A549 (cell line): Measurements from ENCODE around the gene EHD2. TPM values are rescaled to one million over a fixed set of nuclear protein-coding genes. Genes with fewer than 3 reads are reported as not detected.
A peak's percentile ranks its signal among the peaks of the same experiment; 100 is the strongest.

ENCODE experiments used
- ATAC-seq, 2 experiments: fragments of 200-7000 bp in 1 of 2; fragments of >200 bp in 1 of 2; cut with Nextera tagmentation in 1 of 2; cut with Tn5 transposase in 1 of 2; 3 replicates each; pipeline versions ENCODE4 v1.8.0 to v1.9.1; 2018 to 2020; ENCODE audit warnings: mild to moderate bottlenecking in 1 of 2, moderate library complexity in 1 of 2
- CTCF ChIA-PET: fragments of 300-600 bp; sonication (Branson Sonifier 250); formaldehyde crosslinking; extraction: SDS; loops from one replicate; lab custom pipeline; 2021; ENCODE audit warnings: antibody characterized with exemption, inconsistent platforms; lab: Yijun Ruan, JAX
- POLR2A ChIA-PET: fragments of 350-600 bp; formaldehyde crosslinking; extraction: SDS; loops from one replicate; lab custom pipeline; 2021; ENCODE audit warnings: antibody characterized with exemption, inconsistent platforms; lab: Yijun Ruan, JAX
- DNase-seq, 2 experiments: peaks; one replicate each; pipeline versions ENCODE4 v3.0.0 to v3.0.0-alpha.2; 2011 to 2016; ENCODE audit warnings: low read depth in 1 of 2, low spot score in 1 of 2
- FAIRE-seq: peaks from 2 replicates; lab custom pipeline; 2011; peaks lifted over from hg19 to GRCh38; lab: Jason Lieb, UNC
- H3K27ac ChIP-seq, 2 experiments: fragments of >200 bp; sonication (Bioruptor Twin); formaldehyde crosslinking; 3 replicates each; pipeline ENCODE4 v1.5.1; 2016 to 2017
- H3K4me1 ChIP-seq: fragments of >200 bp; sonication (Bioruptor Twin); formaldehyde crosslinking; 3 replicates; pipeline ENCODE4 v1.6.1; 2016
- H3K4me2 ChIP-seq: fragments of >200 bp; sonication (Bioruptor Twin); formaldehyde crosslinking; 3 replicates; pipeline ENCODE4 v1.6.1; 2016
- H3K4me3 ChIP-seq: fragments of >200 bp; sonication (Bioruptor Twin); formaldehyde crosslinking; 3 replicates; pipeline ENCODE4 v1.5.1; 2016
- H3K9me3 ChIP-seq: fragments of >200 bp; sonication (Bioruptor Twin); formaldehyde crosslinking; 3 replicates; pipeline ENCODE4 v1.6.1; 2016
- CBX2 ChIP-seq: fragments of 200-600 bp; sonication (generic); IDR thresholded peaks from 2 replicates; pipeline ENCODE4 v1.6.1; 2016; ENCODE audit warnings: low read depth, mild to moderate bottlenecking, borderline replicate concordance
- CEBPB ChIP-seq, 2 experiments: fragments of >200 bp in 1 of 2; sonication (Bioruptor Twin) in 1 of 2; formaldehyde crosslinking in 1 of 2; IDR thresholded peaks; 2 replicates each; pipeline ENCODE4 v1.6.1; 2012 to 2016
- CHD4 ChIP-seq: fragments of 200-600 bp; sonication (generic); IDR thresholded peaks from 2 replicates; pipeline ENCODE4 v1.6.1; 2016; ENCODE audit warnings: antibody characterized with exemption, mild to moderate bottlenecking, borderline replicate concordance
- EHF ChIP-seq: fragments of 250-450 bp; sonication (Bioruptor Pico); IDR thresholded peaks from 2 replicates; pipeline ENCODE4 v1.5.0; 2020; ENCODE audit warnings: mild to moderate bottlenecking
- EHMT2 ChIP-seq: fragments of 200-600 bp; sonication (generic); IDR thresholded peaks from 2 replicates; pipeline ENCODE4 v1.6.1; 2016; ENCODE audit warnings: antibody characterized with exemption, low read depth, mild to moderate bottlenecking, moderate library complexity
- EP300 ChIP-seq, 2 experiments: fragments of >200 bp; sonication (Bioruptor Twin); formaldehyde crosslinking; IDR thresholded peaks; 2 replicates in 1 of 2; 3 replicates in 1 of 2; pipeline ENCODE4 v1.6.1; 2016 to 2017
- ESRRA ChIP-seq: fragments of 150-350 bp; IDR thresholded peaks from 2 replicates; pipeline ENCODE4 v1.6.1; 2014; ENCODE audit warnings: mild to moderate bottlenecking, low read length, borderline replicate concordance
- FOSL2 ChIP-seq, 2 experiments: fragments of 450-650 bp in 1 of 2; fragments of >200 bp in 1 of 2; sonication (Bioruptor Twin) in 1 of 2; formaldehyde crosslinking; IDR thresholded peaks; 2 replicates each; pipeline versions ENCODE4 v1.5.0 to v1.6.1; 2016 to 2020; ENCODE audit warnings: mild to moderate bottlenecking in 1 of 2, moderate library complexity in 1 of 2
- GATA3 ChIP-seq: IDR thresholded peaks from 2 replicates; pipeline ENCODE4 v1.6.1; 2012; ENCODE audit warnings: borderline replicate concordance
- HOXA7 ChIP-seq: fragments of 250-450 bp; sonication (Bioruptor Pico); IDR thresholded peaks from 2 replicates; pipeline ENCODE4 v1.5.0; 2020; ENCODE audit warnings: mild to moderate bottlenecking, moderate library complexity
- JUNB ChIP-seq: fragments of >200 bp; sonication (Bioruptor Twin); formaldehyde crosslinking; IDR thresholded peaks from 2 replicates; pipeline ENCODE4 v1.6.1; 2016
- NFE2L2 ChIP-seq: fragments of 150-350 bp; conservative IDR thresholded peaks from 2 replicates; pipeline ENCODE4 v1.6.1; 2014; ENCODE audit warnings: low read length
- PHF8 ChIP-seq: fragments of 200-600 bp; sonication (generic); IDR thresholded peaks from 2 replicates; pipeline ENCODE4 v1.6.1; 2016; ENCODE audit warnings: low read depth, mild to moderate bottlenecking, antibody characterized with exemption, moderate library complexity, borderline replicate concordance
- RCOR1 ChIP-seq: fragments of 150-350 bp; IDR thresholded peaks from 2 replicates; pipeline ENCODE4 v1.6.1; 2014; ENCODE audit warnings: antibody characterized with exemption, low read length, low read depth
- TP53 ChIP-seq: fragments of 250-450 bp; sonication (Bioruptor Pico); IDR thresholded peaks from 2 replicates; pipeline ENCODE4 v1.5.0; 2021; ENCODE audit warnings: mild to moderate bottlenecking, moderate library complexity
- ZFP36 ChIP-seq: fragments of 450-650 bp; IDR thresholded peaks from 2 replicates; pipeline ENCODE4 v1.6.1; 2014; ENCODE audit warnings: borderline replicate concordance; ENCODE audit not compliant: partially characterized antibody
- WGBS: methylation state at CpG from one replicate; pipeline ENCODE4 v1.1.6; 2017; ENCODE audit errors: missing lambda C conversion rate; 5-methylcytosine and 5-hydroxymethylcytosine counted together
- polyA plus RNA-seq, 4 experiments: library from polyadenylated mRNA; depleted of rRNA in 3 of 4; stranded (reverse); fragments of >200 nt; fragmentation: RNase III in 1 of 4; extraction: RNeasy Plus Mini Kit Qiagen cat#74134 plus additional on column Dnase treatment in 1 of 4; gene quantifications; 2 replicates in 3 of 4; 3 replicates in 1 of 4; pipeline ENCODE4 v1.2.3, GENCODE V29; 2011 to 2017
- TF ChIP-seq, protein P1 (sequence below): fragments of >200 bp; sonication (Bioruptor Twin); formaldehyde crosslinking; IDR thresholded peaks from 3 replicates; pipeline ENCODE4 v1.5.1; 2016
- TF ChIP-seq, protein P2 (sequence below): fragments of 200-600 bp; sonication (generic); IDR thresholded peaks from 2 replicates; pipeline ENCODE4 v1.6.1; 2016; ENCODE audit warnings: antibody characterized with exemption, mild to moderate bottlenecking, moderate library complexity
- TF ChIP-seq, protein P3 (sequence below): fragments of >200 bp; sonication (Bioruptor Twin); formaldehyde crosslinking; IDR thresholded peaks from 2 replicates; pipeline ENCODE4 v1.6.1; 2016
- TF ChIP-seq, protein P4 (sequence below): fragments of 250-450 bp; sonication (Bioruptor Pico); IDR thresholded peaks from 2 replicates; pipeline ENCODE4 v1.5.0; 2021; ENCODE audit warnings: mild to moderate bottlenecking, moderate library complexity, borderline replicate concordance
- TF ChIP-seq, protein P5 (sequence below): fragments of 150-350 bp; IDR thresholded peaks from 2 replicates; pipeline ENCODE4 v1.6.1; 2014; ENCODE audit warnings: low read depth, mild to moderate bottlenecking, low read length

Gene EHD2
- polyA plus RNA-seq, 2 of the 4 experiments (the other 2 are of a cell fraction) = 32.3 to 105 TPM

DNA sequence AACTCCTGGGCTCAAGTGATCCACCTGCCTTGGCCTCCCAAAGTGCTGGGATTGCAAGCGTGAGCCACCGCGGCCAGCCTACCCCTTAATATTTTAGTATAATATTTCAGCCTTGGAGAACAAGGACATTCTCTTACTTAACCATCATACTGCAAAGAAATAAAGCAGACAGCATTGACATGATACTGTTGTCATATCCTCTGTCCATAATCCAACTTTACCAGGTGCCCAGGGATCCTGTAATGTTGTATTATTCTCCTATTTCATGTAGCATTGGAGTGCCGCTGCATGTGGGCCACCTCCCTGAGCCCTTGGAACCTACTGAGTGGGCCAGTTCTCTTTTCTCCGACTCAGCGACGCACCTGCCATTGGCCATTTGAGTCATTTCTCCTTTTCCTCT, 21.4 kb upstream of the EHD2 start:
- ATAC-seq = no peak
- POLR2A ChIA-PET = no interaction called here
- Histone ChIP-seq H3K4me1 (no peaks in the 10 kb centered on the region), H3K4me2 (no peak overlapping the region), H3K4me3 (no peak overlapping the region), H3K27ac (no peak overlapping the region), H3K9me3 (no peaks in the 10 kb centered on the region)
- 54% methylated on average over 7 of the region's 7 CpGs for WGBS
- no peak for DNase-seq
- no peak for FAIRE-seq
- CTCF ChIA-PET = interaction anchor here (2.9 kb wide), 1 partner anchor 256 kb away, joined by 21 read pairs; no protein-coding TSS in a partner anchor
- no peak for TF ChIP-seq RCOR1
- TF ChIP-seq NFE2L2 = no peak
- no peak for TF ChIP-seq TP53 (CRISPR knock-in tag)
- TF ChIP-seq EHMT2 = no peak
- TF ChIP-seq, protein P1, sequence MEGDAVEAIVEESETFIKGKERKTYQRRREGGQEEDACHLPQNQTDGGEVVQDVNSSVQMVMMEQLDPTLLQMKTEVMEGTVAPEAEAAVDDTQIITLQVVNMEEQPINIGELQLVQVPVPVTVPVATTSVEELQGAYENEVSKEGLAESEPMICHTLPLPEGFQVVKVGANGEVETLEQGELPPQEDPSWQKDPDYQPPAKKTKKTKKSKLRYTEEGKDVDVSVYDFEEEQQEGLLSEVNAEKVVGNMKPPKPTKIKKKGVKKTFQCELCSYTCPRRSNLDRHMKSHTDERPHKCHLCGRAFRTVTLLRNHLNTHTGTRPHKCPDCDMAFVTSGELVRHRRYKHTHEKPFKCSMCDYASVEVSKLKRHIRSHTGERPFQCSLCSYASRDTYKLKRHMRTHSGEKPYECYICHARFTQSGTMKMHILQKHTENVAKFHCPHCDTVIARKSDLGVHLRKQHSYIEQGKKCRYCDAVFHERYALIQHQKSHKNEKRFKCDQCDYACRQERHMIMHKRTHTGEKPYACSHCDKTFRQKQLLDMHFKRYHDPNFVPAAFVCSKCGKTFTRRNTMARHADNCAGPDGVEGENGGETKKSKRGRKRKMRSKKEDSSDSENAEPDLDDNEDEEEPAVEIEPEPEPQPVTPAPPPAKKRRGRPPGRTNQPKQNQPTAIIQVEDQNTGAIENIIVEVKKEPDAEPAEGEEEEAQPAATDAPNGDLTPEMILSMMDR = no peak

- Histone ChIP-seq H3K4me2 (no peak overlapping the region), H3K9me3 (no peaks in the 10 kb centered on the region), H3K4me3 (no peak overlapping the region), H3K27ac (no peak overlapping the region), H3K4me1 (peaks cover 4% of the 10 kb centered on the region)
- TF ChIP-seq PHF8 = no peak
- no peak for TF ChIP-seq NFE2L2
- TF ChIP-seq ESRRA = no peak
- TF ChIP-seq GATA3 = no peak
- no peak for TF ChIP-seq CEBPB (IDR thresholded peaks at IDR 0.05)
- no peak for TF ChIP-seq CBX2
- TF ChIP-seq HOXA7 (CRISPR knock-in tag) = no peak
- FAIRE-seq (no peak), ATAC-seq (peak in 1 of 2 experiments; percentile 6; a peak in 1 of 6 replicates), DNase-seq (no peak)
- 89% methylated on average over 14 of the region's 17 CpGs for WGBS
- POLR2A ChIA-PET = no interaction called here
- CTCF ChIA-PET = interaction anchor here (0.5 to 2.9 kb wide), 7 partner anchors 15 to 390 kb away, joined by 3 to 21 read pairs (median 4); partner anchors contain the start of gene NAPA
These were observed 19.7 kb upstream of the EHD2 start for GRCh38 chr19:47693489-47693888.

- CTCF ChIA-PET = interaction anchor here (0.6 to 2.9 kb wide), 4 partner anchors 19 to 390 kb away, joined by 3 to 21 read pairs (median 4); partner anchors contain the start of gene NAPA
These were observed 19.3 kb upstream of the EHD2 start for GRCh38 chr19:47693903-47694302.

More at GRCh38 chr19:47693903-47694302, 19.3 kb upstream of the EHD2 start:
- H3K4me1 ChIP-seq = peaks cover 4% of the 10 kb centered on the region
- no peak overlapping the region for H3K4me2 ChIP-seq
- no peak for ATAC-seq
- H3K27ac ChIP-seq = no peak overlapping the region
- no peaks in the 10 kb centered on the region for H3K9me3 ChIP-seq
- DNase-seq = no peak
- no peak for FAIRE-seq
- no peak overlapping the region for H3K4me3 ChIP-seq
- TF ChIP-seq, protein P2, sequence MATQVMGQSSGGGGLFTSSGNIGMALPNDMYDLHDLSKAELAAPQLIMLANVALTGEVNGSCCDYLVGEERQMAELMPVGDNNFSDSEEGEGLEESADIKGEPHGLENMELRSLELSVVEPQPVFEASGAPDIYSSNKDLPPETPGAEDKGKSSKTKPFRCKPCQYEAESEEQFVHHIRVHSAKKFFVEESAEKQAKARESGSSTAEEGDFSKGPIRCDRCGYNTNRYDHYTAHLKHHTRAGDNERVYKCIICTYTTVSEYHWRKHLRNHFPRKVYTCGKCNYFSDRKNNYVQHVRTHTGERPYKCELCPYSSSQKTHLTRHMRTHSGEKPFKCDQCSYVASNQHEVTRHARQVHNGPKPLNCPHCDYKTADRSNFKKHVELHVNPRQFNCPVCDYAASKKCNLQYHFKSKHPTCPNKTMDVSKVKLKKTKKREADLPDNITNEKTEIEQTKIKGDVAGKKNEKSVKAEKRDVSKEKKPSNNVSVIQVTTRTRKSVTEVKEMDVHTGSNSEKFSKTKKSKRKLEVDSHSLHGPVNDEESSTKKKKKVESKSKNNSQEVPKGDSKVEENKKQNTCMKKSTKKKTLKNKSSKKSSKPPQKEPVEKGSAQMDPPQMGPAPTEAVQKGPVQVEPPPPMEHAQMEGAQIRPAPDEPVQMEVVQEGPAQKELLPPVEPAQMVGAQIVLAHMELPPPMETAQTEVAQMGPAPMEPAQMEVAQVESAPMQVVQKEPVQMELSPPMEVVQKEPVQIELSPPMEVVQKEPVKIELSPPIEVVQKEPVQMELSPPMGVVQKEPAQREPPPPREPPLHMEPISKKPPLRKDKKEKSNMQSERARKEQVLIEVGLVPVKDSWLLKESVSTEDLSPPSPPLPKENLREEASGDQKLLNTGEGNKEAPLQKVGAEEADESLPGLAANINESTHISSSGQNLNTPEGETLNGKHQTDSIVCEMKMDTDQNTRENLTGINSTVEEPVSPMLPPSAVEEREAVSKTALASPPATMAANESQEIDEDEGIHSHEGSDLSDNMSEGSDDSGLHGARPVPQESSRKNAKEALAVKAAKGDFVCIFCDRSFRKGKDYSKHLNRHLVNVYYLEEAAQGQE = no peak
- TF ChIP-seq CHD4 (no peak), EHF (CRISPR knock-in tag) (no peak), JUNB (no peak), ZFP36 (no peak), GATA3 (no peak), EP300 (IDR thresholded peaks at IDR 0.05) (no peak), FOSL2 (IDR thresholded peaks at IDR 0.05) (no peak), FOSL2 (CRISPR knock-in tag; IDR thresholded peaks at IDR 0.05) (no peak), ESRRA (no peak)
- TF ChIP-seq, protein P3, sequence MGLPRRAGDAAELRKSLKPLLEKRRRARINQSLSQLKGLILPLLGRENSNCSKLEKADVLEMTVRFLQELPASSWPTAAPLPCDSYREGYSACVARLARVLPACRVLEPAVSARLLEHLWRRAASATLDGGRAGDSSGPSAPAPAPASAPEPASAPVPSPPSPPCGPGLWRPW = no peak
- TF ChIP-seq, protein P4, sequence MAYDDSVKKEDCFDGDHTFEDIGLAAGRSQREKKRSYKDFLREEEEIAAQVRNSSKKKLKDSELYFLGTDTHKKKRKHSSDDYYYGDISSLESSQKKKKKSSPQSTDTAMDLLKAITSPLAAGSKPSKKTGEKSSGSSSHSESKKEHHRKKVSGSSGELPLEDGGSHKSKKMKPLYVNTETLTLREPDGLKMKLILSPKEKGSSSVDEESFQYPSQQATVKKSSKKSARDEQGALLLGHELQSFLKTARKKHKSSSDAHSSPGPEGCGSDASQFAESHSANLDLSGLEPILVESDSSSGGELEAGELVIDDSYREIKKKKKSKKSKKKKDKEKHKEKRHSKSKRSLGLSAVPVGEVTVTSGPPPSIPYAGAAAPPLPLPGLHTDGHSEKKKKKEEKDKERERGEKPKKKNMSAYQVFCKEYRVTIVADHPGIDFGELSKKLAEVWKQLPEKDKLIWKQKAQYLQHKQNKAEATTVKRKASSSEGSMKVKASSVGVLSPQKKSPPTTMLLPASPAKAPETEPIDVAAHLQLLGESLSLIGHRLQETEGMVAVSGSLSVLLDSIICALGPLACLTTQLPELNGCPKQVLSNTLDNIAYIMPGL (CRISPR knock-in tag) = no peak
- TF ChIP-seq, protein P5, sequence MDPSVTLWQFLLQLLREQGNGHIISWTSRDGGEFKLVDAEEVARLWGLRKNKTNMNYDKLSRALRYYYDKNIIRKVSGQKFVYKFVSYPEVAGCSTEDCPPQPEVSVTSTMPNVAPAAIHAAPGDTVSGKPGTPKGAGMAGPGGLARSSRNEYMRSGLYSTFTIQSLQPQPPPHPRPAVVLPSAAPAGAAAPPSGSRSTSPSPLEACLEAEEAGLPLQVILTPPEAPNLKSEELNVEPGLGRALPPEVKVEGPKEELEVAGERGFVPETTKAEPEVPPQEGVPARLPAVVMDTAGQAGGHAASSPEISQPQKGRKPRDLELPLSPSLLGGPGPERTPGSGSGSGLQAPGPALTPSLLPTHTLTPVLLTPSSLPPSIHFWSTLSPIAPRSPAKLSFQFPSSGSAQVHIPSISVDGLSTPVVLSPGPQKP = no peak
- TF ChIP-seq, all 56 proteins: peak for 0
- 86% methylated on average over 10 of the region's 14 CpGs for WGBS
- POLR2A ChIA-PET = interaction anchor here (0.6 kb wide), 1 partner anchor 94 kb away, joined by 3 read pairs; no protein-coding TSS in a partner anchor
